HG03432 (cell line): Measurements from ENCODE around the gene ZDHHC11B.
"Not testable (repeated sequence)": the region's sequence is repeated elsewhere in the genome, so short reads cannot be mapped to it uniquely, and the experiment has no call there.

Experiments
- ATAC-seq: cut with Tn5 transposase; IDR thresholded peaks from one replicate; pipeline ENCODE4 v1.9.1; 2021; ENCODE audit warnings: mild to moderate bottlenecking, moderate library complexity; ENCODE audit not compliant: unreplicated experiment

The ZDHHC11B gene

DNA sequence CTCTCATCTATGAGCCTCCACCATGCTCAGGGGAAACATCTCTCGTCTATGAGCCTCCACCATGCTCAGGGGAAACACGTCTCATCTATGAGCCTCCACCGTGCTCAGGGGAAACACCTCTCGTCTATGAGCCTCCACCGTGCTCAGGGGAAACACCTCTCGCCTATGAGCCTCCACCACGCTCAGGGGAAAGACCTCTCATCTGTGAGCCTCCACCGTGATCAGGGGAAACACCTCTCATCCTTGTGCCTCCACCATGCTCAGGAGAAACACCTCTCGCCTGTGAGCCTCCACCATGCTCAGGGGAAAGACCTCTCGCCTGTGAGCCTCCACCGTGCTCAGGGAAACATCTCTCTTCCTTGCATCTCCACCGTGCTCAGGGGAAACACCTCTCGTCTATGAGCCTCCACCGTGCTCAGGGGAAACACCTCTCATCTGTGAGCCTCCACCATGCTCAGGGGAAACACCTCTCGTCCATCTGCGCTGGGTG is 30.3 kb downstream of the ZDHHC11B start:
- ATAC-seq = not testable (repeated sequence)

- ATAC-seq = not testable (repeated sequence)
These were observed 30.9 kb downstream of the ZDHHC11B start for GRCh38 chr5:753567-754142.

DNA sequence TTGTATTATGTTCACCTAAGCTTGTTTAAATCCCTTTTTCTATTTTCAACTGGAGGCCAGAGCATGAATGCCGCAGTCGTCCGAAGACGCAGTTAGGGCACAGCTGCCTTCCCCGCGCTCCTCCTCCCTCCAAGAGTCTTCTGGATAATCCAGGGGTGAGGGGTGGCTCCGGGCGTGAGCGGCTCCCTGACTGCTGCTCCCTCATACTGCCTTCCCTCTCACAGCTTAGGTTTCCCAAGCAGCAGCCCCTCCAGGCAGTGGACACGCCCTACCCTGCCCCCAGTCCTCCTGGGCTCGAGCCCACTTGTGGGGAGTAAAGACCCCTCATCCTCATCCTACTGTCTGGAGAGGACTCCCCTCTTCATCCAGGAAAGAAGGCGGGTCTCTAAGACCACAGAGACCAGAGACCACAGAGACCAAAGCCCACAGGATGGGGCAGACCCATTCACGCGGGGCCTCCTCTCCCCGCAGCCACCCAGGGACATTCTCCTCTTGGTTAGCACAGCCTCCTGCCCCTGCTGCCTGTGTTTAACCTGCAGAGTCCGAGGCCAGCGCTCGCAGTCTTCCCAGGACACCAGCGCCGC is 31.9 kb downstream of the ZDHHC11B start:
- ATAC-seq = not testable (repeated sequence)

DNA sequence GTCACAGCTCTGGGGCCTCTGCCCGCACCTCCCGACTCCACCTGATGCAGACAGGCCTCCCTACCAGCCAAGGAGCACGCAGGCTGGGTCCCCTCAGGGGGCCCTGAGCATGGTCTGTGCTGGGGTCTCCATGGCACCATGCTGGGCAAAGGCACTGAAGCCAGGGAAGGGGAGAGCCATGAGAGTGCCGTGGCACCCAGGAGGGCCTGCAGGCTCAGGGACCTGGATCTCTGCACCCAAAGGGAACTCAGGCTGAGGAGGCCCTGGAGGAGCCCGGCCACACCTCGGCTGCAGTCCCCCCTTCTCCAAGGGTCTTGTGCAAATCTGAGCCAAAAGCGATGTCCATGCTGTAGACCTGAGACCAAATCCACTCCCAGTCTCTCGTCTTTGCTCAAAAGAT is 32.5 kb downstream of the ZDHHC11B start:
- ATAC-seq = not testable (repeated sequence)

DNA sequence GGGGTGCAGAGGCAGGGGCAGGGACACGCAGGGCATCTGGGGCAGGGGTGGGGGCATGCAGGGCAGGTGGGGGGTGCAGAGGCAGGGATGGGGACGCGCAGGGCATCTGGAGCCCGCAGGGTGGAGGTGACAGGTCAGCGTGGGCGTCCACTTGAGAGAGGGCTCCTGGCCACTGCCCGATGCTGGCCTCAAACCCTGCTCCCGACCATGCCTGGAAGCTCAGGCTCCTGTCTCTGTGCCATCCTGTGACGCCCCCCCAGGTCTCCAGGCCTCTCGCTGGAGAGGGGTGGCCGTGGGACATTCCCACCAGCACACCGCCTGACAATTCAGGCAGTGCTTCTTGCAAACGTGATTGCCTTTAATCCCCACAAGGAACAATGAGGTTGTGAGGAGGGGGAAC is 33.0 kb downstream of the ZDHHC11B start:
- no peak for ATAC-seq

GRCh38 chr5:750226-750625 is 34.3 kb downstream of the ZDHHC11B start:
- not testable (repeated sequence) for ATAC-seq

- ATAC-seq = no peak
These were observed 35.3 kb downstream of the ZDHHC11B start for GRCh38 chr5:749101-749670.

DNA sequence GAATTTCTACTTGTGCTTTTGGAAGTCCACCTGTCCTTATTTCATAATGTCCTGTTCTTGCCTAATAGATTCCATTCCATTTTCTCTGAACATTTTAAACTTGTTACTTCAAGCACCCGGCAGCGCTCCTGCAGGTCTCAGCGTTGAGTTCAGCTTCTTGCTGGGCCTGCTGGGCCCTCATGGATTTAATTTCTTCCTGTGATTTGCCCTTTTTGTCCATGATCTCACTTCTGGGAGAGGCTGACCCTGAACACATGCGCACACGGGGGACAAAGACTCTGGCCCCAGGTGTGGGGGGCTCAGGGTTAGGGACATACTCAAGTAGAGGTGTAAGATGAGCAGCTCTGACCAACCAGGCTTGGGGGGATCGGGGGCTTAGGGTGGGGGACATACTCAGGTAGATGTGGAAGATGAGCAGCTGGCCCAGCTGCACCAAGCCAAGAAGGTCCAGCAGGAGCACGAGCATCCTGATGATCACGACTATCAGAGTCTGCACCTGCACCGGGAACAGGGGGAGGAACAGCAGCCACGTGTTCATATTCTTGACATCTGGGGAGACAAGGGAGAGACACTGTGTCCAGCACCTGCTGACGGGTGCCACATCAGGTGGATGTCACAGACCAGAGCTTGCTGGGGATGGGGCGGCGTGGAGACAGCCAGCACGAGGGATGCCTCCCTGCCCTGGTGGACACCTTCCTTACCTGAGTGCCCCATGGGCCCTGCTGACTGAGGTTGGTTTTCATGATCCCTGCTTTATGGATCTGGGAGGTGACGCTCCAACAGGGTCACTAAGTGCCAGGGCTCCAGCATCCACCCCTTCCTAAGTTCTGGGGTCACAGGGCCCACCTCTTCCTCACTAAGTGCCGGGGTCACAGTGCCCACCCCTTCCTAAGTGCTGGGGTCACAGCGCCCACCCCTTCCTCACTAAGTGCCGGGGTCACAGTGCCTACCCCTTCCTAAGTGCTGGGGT is 36.2 kb downstream of the ZDHHC11B start:
- ATAC-seq = not testable (repeated sequence)

DNA sequence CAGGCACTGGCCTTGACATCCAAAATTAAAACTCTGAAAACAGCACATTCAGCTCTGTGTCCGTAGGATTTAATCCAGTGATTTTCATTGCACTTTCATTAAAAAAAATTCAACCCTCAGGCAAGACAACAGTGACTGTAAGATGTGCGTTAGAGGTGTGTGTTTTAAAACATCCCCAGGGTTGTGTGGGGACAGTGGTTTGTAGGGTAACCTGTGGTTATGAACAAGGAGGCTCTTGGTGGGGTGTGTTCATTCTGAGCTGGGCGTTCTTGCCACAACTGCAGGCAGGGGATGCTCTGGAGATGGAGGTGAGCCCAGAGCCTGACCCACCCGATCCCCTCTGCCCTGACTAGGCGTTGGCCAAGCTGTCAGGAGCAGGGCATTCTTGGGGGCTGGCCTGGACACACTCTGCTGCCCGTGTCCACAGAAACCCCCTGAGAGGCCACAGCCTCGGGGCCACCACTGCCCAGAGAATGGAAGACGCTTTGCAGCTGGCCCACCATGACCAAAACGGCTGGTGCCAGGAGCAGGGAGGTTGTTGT is 37.2 kb downstream of the ZDHHC11B start:
- not testable (repeated sequence) for ATAC-seq

DNA sequence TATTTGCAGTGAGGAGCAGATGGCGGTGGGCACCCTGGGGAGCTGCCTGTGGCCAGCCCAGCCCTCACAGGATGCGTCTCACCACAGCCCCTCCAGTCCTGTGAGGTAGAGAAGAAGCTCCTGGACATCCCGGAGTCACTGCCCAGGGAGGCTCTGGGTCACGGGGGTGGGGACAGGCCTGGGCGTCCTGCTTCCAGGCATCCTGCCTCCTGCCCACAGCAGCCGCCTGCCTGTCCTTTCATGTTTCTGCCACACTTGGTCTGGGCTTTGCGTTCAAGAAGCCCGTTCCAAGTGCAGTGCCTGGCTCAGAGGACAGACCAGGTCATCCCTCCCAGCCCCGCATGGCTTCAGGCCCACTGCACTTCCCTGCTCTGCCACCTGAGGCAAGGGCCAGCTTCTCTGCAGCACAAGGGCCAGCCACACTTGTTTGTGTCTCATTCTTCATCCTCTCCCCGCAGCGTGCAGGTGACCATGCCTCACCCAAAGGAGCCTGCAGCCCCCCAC is 38.2 kb downstream of the ZDHHC11B start:
- no peak for ATAC-seq

DNA sequence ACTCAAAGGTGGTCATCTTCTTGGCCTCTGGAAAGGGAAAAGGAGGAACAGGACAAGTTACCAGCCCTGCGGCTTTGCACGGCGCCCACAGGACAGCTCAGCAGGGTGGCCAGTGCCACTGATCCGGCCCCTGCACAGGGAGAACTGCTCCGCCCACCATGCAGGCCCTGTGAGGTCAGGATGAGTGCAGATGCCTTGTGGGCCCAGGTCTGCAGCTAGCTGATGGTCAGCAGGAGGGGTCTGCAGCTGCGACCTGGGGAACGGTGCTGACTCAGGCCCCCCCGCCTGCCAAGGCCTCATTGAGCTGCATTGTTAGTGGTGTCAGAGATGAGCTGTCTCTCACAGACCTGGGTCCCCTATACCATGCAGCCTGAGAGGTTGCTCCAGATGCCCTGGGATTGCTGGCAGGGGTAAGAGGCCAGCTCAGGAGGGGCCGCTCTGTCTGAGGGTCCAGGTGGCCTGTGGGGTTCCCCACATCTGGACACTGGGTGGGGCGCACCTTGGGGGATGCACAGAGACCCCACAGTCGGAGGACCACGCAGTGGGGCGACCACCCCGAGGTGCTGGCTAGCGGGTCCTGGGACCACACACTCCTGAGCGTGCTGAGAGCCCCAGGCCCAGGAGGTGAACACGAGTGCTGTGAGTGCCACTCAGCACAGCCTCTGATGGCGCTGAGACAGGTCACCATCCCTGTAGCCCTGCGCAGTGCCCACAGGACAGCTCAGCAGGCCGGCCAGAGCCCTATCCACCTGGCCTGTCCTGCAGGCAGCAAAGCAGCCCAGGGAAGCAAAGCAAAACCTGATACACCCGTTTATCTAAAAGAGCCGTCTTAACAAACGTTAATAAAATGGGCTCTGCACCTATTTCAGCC is 39.0 kb downstream of the ZDHHC11B start:
- not testable (repeated sequence) for ATAC-seq

- not testable (repeated sequence) for ATAC-seq
These were observed 40.7 kb downstream of the ZDHHC11B start for GRCh38 chr5:743696-744404.

GRCh38 chr5:742276-742675 is 42.3 kb downstream of the ZDHHC11B start:
- ATAC-seq = not testable (repeated sequence)

- ATAC-seq = not testable (repeated sequence)
These were observed 50.4 kb downstream of the ZDHHC11B start for GRCh38 chr5:734145-734544.

GRCh38 chr5:732754-733454 is 51.6 kb downstream of the ZDHHC11B start:
- not testable (repeated sequence) for ATAC-seq

GRCh38 chr5:729225-729624 is 55.3 kb downstream of the ZDHHC11B start:
- not testable (repeated sequence) for ATAC-seq

DNA sequence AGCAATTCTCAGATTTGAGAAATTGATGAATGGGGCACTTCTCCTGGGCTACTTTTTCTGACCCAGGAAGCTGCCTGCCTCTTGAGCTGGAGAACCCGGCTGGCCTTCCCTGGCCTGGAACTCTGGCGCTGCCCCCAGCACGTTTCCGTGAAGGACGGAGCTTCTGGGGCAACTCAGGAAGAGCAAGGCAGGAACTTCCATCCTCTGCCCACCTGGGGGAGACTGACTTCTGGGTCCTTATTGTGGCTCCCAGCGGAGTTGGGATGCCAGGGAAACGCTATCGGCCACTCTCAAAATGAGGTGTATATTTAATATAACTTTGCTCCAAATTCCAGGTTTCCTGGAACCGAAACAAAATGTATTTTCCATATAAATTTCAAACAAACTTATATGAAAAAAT is 57.4 kb downstream of the ZDHHC11B start:
- not testable (repeated sequence) for ATAC-seq

DNA sequence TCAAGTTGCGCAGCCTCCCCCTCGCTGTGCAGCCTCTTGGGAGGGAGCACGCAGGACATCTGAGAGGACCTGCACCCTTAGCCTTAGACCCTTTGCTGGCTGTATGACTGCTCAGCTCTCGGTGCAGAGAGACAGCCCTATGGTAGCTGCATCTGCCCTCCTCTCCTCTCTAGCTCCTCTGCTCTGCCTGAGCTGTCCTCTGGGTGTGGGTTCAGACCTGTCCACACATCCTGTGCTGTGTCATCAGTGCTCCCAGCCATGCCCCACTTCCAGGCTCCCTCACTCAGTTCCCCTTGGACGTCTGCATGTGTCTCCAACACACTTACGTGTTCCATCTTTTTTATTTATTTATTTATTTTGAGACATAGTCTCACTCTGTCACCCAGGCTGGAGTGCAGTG is 60.7 kb downstream of the ZDHHC11B start:
- ATAC-seq = not testable (repeated sequence)
